NCI-H1105 (cell line): Measurements from ENCODE around the gene UNKL.

Source experiments
- DNase-seq: peaks from one replicate; lab custom pipeline; 2025; lab: John Stamatoyannopoulos, UW

UNKL gene

DNA sequence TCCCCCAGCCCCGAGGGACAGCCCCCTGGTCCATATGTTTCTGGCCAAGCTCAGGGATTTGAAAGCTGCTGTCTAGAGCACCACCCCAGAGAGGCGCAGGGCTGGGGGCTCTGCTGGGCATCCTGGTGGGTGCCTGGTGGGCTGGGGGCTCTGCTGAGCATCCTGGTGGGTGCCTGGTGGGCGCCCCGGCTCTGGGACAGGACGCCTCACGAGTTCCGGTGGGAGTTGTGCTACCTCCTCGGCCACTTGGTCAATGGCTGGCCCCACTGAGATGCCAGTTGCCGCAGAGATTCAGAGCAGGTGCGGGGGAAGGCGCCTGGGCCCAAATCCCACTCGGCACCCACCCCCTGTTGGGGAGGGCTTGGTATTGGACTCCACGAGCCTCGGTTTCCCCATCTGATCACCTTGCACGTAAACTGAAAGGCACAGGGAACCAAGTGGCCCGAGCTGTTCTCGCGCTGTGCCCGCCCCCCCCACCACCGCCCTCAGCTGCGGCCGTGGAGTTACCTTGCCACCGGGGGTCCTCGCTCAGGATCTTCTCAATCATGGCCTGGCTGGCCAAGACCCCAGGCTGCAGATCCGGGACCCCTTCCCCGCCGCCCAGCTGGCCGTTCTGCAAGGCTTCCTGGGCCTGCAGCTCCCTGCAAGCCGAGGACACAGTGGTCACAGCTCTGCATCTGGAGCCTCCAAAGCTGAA, 13.3 kb downstream of the UNKL start:
- DNase-seq = no peak

- DNase-seq = no peak
Measured at GRCh38 chr16:1398826-1399581, 15.5 kb downstream of the UNKL start.

GRCh38 chr16:1398351-1398750, 16.2 kb downstream of the UNKL start:
- DNase-seq = no peak

DNA sequence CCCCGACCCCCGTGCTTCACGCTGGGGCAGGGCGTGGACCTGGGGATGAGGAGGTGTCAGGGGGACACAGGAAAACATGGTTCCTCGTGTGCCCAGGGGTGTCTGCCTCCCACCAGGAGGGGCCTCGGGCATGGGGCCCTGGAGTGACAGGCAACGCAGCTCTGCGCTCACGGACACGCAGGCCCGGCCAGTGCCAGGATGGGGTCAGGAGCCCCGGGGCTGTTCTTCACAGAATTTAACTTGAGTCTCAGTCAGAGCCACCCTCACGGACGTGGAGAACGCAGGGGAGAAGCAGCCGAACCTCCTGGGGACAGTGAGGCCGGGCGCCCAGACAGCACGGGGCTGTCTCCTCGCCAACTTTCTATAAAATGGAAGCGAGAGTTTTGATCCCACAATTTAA, 16.7 kb downstream of the UNKL start:
- DNase-seq = no peak

GRCh38 chr16:1395444-1396031, 19.0 kb downstream of the UNKL start:
- DNase-seq = no peak

DNA sequence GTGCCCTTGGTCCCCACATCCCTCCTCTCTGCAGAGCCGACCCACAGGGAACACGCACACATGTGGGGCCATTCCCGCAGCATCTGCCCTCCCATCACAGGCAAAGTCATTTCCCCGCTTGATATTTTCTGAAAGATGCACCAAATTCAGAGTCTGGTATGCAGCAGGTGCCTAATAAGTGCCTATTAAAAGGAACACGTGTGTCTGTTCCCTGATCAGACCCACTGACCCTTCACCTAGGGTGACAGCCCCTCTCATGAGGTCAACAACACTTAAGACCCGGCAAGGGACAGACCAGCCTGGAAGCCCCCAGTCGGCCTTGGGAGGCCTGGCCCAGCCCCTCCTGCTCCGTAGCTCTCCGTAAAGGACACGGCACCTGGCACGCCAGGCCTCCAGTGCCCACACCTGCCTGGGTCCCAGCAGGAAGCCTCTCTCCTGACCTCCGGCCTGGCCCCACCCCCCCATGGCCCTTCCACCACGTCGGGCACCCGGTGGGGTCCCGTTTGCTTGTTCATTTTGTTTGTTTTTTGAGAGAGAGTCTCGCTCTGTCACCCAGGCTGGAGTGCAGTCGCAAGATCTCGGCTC, 20.0 kb downstream of the UNKL start:
- no peak for DNase-seq

GRCh38 chr16:1393613-1394176, 20.8 kb downstream of the UNKL start:
- no peak for DNase-seq

DNA sequence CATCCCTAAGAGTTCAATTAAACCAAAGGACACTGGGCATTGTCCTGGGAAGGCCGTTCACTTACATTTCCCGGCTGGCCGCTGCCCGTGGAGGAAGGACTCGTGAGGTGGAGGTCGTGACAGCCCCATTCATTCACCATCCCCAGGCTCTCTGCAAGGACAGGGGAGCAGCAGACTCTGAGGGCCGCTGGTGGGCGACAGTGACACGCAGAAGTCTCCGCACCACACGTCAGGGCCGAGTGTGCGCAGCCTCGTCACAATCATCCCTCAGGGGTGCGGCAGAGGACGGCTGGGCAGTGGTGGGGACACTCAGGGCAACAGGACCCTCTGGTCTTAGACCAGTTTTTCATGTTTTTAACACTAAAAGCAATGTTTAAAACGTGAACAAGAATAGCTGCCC, 21.7 kb downstream of the UNKL start:
- no peak for DNase-seq

DNA sequence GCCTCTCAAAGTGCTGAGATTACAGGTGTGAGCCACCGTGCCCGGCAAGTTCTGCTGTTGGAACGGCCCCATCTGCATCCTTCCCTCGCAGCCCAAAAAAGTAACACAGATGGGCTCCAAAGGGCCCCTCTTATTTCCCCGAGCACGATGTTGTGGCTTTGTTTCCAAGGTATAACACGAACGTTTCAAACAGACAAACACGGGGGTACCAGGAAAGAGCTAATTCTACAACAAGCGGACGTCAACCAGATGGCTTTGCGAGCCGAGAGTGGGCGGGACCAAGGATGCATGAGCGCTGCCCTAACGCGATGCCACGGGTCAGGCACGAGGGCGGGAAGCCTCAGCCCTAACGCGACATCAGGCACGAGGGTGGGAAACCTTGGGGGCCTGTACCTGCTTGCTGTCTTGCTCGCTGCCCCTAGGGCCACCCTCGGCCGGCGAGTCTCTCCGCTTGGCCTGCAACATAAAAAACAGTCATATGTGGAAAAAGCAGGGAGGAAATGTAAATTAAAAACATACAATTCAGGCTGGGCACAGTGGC, 24.2 kb downstream of the UNKL start:
- DNase-seq = no peak

- no peak for DNase-seq
Measured at GRCh38 chr16:1389762-1390161, 24.7 kb downstream of the UNKL start.

DNA sequence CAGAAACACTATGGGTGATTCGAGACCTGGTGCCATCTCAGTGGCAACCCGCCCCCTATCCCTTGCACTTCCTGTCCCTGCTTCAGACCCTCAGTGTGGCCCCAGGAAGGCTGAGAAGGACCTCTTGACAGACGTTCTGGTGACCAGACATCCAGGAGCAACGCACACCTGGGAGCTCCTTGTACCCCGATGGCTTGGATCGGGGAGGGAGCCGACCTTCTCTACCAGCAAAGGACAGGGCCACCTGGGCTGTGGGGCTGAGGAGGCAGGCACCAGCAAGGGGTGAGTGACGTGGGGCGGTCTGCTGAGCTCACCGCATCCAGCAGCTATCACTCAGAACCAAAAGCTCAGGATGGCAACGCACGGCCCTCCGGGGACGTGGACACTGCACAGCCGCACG, 27.2 kb downstream of the UNKL start:
- no peak for DNase-seq

GRCh38 chr16:1385232-1385631, 29.3 kb downstream of the UNKL start:
- DNase-seq = no peak

GRCh38 chr16:1383556-1383955, 30.9 kb downstream of the UNKL start:
- no peak for DNase-seq

DNA sequence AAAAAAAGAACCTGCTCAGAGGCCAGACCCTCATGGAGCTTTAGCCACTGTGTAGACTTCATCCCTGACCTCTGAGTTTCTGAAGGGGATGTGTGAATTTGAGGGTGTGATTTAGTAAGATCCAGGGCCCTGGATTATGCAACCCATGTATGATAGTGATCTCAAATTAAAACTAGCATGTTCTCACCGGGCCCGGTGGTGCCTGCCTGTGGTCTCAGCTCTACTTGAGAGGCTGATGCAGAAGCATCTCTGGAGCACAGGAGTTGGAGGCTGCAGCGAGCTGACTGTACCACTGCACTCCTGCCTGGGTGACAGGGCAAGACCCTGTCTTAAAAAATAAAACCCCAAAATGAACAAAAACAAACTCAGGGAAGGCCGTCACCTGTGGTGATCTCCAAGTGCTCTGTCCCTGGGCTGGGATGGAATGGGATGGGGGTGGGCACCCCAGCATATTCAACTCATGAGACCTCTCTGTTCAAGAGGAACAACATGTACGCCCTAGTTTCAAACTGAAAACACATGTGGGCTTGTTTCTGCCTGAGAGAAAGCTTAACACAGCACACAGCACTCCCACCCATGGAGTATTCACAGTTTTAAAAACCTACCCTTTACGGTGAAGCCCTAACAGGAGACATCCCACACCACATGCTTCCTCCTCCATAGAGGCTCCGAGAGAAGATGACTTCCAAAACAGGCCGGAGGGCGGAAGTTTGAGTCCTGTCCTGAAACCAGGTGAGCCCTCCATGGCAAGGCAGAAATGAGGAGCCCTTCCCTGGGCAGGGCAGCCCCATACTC, 32.7 kb downstream of the UNKL start:
- DNase-seq = no peak

- no peak for DNase-seq
Measured at GRCh38 chr16:1380195-1380594, 34.3 kb downstream of the UNKL start.

DNA sequence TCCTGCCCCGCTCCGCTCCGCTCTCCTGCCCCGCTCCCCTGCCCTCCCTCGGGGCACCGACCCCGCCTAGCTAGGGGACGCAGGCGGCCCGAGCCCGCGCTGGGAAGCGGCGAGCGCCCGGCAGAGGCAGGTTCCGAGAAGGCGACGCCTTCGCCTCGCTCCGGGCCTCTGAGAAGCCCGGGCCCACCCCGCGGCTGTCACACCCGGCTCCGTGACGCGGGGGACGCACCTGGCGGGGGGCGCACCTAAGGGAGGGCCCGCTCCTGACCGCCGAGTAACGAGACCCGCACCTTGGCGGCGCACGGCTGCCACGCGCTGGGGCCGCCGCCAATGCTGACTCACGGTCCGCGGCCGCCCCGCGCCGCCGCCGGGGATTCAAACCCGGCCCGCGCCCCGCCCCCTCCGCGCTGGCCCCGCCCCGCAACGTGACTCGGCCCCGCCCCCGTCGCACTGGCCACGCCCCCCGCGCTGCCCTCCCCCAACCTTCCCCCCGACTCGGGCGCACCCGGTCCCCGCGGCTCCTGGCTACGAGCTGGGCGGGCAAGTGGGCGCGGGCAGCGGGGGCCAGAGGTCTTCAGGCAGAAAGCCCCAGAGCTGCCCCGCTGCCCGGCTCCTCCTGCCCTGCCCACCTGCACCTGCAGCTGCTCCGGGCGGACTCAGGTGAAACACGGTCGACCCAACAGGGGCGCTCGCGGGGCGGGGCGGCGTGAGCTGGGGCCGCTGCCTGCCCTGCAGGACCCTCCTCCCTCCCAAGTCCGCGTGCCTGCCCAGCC, 35.0 kb downstream of the UNKL start:
- DNase-seq = peak; percentile 31

- DNase-seq = no peak
Measured at GRCh38 chr16:1378804-1379303, 35.6 kb downstream of the UNKL start.

DNA sequence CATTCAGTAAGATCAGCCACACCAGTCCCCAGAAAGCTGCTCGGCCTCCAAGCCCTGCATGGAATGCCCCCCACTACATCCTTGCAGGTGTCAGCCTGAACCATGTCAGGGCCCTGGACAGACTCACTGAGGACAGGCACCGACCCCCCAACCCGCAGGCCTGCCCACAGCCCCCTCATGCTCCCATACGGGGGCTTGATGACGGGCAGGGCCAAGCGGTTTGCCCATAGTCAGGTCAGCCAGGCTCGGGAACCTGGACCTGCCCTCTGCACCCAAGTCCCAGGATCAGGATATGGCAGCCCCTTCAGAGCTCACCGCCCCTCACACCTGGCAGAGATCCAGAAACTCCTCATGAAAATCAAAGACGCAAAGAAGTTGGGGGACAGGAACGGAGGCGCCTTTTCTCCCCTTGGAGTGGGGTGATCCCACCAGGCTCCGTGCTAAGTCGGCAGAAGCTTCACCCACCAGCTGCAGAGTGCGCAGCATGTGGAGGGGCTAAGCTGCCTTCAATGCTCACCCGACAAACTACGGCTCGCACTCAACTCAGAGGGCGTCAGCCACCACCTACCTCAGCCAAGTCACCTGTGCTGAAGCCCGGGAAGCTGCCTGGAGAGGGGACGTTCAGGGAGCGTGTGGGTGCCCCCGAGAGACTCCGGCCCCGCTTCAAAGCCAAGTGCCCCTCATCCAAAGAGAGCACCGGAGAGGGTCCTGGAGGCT, 36.3 kb downstream of the UNKL start:
- DNase-seq = no peak

- no peak for DNase-seq
Measured at GRCh38 chr16:1377406-1378010, 37.0 kb downstream of the UNKL start.
